ENCODE data around the gene ATAD3A.
"Not testable (repeated sequence)": the region's sequence is repeated elsewhere in the genome, so short reads cannot be mapped to it uniquely, and the experiment has no call there.

ATAD3A gene

GRCh38 chr1:1540818-1541628, 29.1 kb downstream of the ATAD3A start:
- no peak for DNase-seq

- no peak for DNase-seq
Measured at GRCh38 chr1:1541956-1542765, 30.2 kb downstream of the ATAD3A start.

DNA sequence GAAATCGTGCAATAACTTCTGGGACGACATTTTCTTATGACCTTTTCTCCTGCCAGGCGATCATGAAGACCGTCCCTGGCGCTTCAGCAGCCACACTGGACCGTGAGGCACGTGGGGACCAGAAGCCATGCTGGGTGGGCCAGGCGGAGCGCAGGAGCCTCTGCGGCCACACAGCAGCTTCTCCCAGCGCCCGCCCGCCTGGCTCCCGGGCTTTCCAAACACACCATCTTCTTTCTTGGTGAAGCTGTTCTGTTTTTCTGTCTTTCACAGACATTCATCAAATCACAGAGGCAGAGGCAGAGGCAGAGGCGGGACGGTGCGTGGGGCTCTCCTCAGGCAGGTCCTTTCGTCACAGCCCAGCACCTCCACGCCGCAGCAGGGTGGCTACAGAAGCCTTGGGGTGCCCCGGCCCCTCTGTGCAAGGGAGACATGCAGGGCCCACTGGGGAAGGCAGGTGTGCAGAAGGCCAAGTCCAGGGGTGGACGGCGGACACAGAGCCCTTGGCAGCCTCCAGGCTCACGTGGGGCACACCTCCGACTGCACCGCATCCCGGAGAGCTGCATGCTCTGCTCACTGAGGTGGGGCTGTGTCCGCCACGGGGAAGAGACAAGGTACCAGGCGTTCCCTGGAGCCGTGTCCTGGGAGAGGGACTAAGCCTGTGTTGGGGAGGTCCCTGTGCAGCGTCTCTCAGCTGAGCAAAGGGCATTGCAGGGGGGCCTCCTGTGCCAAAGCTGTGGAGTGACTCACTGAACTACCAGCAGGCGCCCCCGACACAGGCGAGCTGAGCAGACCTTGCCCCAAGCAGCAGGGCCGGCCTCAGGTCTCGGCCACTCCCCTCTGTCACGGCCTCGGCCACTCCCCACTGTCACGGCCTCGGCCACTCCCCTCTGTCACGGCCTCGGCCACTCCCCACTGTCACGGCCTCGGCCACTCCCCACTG, 31.1 kb downstream of the ATAD3A start:
- no peak for DNase-seq

DNA sequence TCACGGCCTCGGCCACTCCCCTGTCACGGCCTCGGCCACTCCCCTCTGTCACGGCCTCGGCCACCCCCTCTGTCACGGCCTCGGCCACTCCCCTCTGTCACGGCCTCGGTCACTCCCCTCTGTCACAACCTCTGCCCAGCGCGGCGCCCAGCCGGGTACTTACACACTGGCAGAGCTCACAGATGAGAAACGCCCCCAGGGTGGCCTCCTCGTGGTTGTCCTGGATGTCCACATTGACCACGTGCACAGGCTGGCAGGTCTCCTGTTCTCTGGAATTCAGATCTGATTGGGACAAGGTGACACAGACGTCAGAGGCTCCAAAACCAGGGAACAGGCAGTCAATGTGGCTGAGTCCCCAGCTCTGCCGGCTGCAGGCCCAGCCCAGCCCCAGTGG, 31.7 kb downstream of the ATAD3A start:
- no peak for DNase-seq

DNA sequence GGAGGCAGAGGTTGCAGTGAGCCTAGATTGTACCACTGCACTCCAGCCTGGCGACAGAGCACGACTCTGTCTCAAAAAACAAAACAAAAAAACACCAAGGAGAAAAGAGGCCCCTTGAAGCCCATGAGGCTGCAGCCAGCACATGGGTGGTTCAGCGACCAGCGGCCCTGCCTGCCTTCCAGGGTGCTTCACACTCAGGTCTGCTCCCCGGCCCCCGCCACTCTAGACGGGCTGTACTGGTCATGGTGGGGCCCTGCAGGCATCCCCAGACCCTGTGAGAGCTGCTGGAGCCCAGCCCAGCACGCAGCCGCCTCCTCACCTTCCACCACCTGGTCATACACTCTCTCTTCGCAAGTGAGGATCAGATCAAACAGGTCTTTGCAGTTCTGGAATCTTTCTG, 32.6 kb downstream of the ATAD3A start:
- no peak for DNase-seq

DNA sequence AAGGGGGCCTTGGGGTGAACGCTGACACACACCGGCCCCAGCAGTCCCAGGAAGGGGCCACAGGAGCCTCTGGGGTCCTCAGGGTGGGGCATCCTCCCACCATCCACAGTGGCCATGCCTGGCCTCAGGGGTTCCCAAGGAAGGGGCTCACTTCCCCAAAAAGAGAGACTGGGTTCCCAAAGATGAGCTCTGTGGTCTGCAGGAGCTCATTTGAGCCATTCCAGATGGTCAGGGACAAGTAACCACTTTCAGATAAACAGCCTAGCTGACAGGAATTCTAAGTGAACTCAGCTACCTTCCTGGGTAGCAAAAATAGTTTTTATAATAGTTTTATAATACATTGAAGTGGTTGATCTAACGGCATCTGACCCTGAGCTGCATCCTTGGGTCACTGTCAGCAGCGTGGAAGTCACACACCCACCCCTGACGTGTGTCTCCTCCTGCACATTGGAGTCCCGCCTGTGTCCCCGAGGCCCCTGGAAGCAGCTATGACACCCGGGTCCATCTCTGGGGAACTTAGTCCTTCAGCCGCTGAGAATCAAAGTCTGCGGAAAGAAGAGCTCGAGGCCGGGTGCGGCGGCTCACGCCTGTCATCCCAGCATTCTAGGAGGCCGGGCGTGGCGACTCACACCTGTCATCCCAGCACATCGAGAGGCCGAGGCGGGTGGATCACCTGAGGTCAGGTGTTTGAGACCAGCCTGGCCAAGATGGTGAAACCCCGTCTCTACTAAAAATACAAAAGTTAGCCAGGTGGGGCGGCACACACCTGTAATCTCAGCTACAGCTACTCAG, 34.2 kb downstream of the ATAD3A start:
- no peak for DNase-seq

GRCh38 chr1:1547011-1547410, 35.0 kb downstream of the ATAD3A start:
- DNase-seq, result no peak

DNA sequence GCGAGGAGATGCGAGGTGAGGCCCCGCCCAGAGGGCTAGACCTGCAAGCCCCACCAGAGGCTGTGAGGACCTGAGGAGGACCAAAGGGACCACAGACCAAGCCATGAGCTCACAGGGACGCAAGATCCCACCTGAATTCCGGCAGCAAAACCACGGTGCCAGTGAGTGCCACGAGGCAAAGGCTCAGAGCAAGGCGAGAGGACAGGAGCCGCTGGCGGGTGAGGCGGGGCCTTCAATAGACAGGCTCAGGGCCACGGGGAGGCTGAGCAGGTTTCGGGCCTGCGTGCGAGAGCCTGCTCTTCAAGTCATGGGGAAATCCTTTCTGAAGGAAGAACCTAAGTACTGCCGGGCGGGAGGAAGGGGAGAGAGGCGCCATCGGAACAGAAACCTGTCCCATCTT, 35.5 kb downstream of the ATAD3A start:
- no peak for DNase-seq

DNA sequence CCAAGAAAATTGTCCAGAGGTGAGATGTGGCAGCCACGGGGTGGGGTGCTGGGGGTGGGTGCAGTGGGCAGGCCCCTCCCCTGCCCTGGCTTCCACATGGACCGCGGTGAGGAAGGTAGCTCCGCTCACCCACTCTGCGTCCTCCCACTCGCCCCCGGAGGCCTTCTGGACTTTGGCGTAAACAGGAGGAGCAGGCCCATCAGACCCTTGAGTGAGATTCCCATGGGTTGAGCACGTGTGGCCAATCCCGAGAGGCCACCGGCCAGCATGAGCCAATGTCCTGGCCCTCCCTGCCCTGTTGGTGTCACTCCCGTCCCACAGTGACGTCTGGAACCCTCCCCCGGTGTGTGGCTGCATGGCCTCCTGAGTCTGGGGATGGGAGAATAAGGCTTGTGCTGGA, 36.6 kb downstream of the ATAD3A start:
- DNase-seq, result no peak

DNA sequence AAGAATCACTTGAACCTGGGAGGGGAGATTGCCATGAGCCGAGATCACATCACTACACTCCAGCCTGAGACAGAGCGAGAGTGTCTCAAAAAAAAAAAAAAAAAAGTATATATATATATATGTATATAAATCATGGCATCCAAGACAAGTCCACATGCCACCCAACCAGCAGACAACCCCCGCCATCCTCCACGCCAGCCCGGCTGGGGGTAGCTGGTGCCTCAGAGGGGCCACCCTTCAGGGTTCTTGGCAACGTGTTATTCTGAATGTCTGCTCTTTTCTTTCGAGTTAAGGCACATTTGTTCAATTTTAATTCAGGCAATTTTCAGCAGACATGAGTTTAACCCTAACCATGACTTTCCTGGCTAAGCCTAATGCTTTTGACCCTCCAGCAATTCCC, 38.1 kb downstream of the ATAD3A start:
- DNase-seq, result no peak

DNA sequence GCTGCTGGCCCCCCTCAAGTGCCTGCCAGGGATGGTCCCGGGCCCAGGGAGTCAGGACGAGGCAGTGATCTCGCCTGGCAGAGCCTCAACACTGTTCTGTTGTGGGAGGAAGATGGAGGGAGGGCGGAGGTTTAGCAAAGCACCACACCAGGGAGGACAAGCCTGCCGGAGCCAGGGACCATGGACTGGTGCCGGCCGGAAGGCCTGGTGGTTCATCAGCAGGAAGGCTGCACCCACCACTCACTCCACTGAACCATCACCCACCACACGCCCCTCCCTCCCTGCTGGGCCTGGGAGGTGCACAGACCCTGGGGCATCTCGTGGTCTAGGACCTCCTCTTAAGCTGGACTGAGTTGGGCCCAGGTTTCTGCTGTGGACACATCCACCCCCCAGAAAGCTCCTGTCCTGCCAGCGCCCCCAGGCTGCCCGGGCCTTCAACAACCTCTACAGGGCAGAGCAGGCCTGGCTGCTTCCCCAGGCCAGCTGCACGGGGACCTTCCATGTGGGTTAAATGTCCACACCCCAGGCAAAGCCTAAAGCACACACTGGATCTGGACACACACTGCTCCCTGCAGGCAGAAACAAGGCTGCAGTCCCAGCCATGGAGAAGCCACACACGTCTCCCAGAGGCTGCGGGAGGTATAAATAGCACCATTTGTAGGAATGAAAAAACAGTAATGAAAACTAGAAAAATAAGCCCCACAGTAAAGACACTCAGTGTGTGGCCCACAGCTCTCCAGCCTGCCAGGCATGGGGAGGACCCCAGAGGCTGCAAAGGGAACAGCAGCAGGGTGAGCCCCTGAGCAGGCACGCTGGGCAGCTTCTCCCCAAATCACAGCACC, 38.9 kb downstream of the ATAD3A start:
- no peak for DNase-seq

- DNase-seq, result no peak
Measured at GRCh38 chr1:1551524-1552262, 39.7 kb downstream of the ATAD3A start.

- DNase-seq, result no peak
Measured at GRCh38 chr1:1552263-1552639, 40.3 kb downstream of the ATAD3A start.

DNA sequence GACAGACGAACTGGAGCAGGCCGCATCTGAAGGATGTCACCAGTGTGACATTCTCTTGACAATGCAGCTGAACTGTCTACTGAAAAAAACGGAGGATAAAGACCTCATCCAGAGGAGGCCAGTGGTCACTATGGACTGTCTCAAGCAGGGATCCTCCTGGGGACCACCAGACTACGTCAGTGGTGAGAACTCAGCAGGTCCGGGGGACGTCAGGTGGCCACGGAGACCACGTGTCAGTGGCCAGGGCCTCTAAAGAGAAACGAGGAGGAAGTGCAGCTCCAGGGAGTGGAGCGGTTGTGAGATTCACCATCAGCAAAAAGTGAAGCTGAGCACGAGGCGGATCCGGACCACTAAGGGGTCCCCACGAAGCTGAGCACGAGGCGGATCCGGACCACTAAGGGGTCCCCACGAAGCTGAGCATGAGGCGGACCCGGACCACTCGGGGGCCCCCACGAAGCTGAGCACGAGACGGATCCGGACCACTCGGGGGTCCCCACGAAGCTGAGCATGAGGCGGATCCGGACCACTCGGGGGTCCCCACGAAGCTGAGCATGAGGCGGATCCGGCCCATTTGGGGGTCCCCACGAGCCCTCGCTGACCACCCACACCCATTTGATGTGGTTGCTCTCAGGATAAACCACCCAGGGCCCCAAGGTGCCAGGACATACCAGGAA, 42.0 kb downstream of the ATAD3A start:
- DNase-seq, result no peak

DNA sequence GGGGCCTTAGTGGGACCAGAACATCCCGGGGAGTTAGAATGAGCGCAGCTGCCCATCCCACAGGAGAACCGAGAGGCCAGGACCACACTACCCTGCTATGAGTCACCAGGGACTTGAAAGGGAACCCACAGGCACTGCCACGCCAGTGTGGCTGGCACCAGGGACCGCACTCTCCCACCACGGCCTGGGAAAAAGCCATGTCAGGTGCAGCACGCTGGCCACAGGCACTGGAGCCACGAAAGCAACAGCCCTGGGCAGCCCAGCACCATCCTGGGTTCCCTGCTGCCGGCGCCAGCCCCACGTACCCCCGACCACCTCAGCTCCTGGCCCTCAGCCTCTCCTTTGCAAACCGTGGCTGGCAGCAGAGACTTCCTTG, 42.6 kb downstream of the ATAD3A start:
- no peak for DNase-seq

DNA sequence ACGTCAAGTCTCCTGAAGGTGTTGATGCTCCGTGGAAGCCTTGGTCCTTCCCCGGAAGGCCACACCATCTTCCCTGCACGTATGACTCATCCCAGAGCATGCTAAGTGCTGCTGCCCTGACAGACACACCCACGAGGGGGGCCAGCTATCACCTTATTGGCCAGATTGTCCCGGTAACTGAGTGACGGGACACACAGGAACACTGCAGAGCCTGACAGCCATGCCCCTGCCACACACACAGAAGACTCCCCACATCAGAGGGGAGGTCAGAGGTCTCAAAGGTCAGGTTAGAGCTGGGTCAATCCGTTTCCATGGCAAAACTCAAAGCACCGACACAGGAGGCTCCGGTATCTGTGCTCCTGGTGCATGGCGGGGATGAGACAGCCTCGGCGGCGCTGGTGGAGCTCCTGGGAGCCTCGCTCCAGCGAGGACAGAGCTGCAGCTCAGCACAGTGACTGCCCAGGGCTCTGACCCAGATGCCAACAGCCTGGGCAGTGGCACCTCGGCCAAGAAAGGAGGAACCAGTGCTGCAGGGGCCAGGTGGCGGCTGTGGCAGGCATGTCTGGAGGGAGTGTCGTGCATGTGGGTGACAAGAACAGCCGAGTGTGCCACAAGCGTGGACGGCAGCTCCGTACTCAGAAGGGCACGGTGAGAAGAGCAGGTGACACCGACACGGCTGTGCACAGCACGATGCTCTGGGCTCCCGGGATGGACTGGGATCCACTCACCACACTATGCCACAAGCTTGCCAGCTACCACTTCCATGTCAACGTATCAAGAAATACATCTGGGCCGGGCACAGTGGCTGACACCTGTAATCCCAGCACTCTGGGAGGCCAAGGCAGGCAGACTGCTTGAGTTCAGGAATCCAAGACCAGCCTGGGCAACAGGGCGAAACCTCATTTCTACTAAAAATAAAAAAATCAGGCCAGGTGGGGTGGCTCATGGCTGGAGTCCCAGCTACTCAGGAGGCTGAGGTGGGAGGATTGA, 43.3 kb downstream of the ATAD3A start:
- no peak for DNase-seq

DNA sequence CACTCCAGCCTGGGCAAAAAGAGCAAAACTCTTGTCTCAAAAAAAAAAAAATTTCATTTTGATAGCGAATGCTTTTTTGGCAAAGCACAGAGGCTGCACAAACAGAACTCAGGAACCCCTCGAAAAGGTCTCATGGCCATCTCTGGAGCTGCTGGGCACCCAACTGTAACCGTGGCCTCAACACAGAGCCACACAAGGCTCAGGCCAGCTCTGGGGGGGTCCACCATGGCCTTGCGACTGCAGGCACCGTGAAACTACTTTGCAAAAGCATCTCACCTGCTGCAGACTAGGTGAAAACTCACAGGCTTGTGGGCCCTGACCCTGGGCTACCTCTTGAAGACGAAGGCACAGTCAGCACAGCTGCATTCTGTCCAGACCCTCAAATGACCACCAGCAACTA, 44.5 kb downstream of the ATAD3A start:
- DNase-seq, result no peak

DNA sequence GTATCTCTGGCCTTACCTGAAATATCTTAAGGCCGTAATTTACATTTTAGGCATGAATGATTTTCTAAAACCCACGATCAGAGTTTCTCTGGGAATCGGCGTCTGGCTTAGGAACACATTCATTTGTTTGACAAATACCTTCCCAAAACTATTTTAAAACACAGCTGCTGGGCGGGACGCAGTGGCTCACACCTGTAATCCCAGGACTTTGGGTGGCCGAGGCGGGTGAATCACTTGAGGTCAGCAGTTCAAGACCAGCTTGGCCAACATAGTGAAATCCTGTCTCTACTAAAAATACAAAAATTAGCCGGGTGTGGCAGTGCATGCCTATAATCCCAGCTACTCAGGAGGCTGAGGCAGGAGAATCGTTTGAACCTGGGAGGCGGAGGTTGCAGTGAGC, 45.0 kb downstream of the ATAD3A start:
- DNase-seq, result not testable (repeated sequence)

DNA sequence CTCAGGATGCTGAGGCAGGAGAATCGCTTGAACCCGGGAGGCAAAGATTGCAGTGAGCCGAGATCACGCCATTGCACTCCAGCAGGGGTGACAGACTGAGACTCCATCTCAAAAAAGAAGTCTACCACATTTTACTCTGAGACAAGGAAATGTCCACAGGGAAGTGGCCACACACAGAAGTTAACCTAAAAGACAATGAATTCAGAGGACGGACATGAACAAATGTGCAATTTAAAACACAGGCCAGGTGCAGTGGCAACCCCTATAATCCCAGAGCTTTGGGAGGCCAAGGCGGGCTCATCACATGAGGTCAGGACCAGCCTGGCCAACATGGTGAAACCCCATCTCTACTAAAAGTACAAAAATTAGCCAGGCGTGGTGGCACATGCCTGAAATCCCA, 45.7 kb downstream of the ATAD3A start:
- DNase-seq, result not testable (repeated sequence)
